GM23338 (cell line): Measurements from ENCODE around the gene OAT. TPM values are rescaled to one million over a fixed set of nuclear protein-coding genes. Genes with fewer than 3 reads are reported as not detected.

Source experiments
- ATAC-seq: fragments of 200-7000 bp; cut with Tn5 transposase; 3 replicates; pipeline ENCODE4 v1.9.1; 2020
- DNase-seq: peaks from one replicate; pipeline ENCODE4 v3.0.0-alpha.2; 2015; ENCODE audit warnings: low spot score
- H2AFZ ChIP-seq: fragments of 200-600 bp; sonication (generic); 2 replicates; pipeline ENCODE4 v1.8.0; 2016; ENCODE audit warnings: antibody characterized with exemption, mild to moderate bottlenecking, moderate library complexity
- H3F3A ChIP-seq: fragments of 200-600 bp; sonication (generic); replicated peaks from 2 replicates; pipeline ENCODE4 v1.8.0; 2017; ENCODE audit warnings: antibody characterized with exemption, mixed run types, low read depth
- H3K27ac ChIP-seq: fragments of 200-600 bp; sonication (generic); 2 replicates; pipeline ENCODE4 v1.6.1; 2016; ENCODE audit warnings: low read depth
- H3K27me3 ChIP-seq: fragments of 200-600 bp; sonication (generic); 2 replicates; pipeline ENCODE4 v1.8.0; 2016; ENCODE audit warnings: mild to moderate bottlenecking, mixed run types, moderate library complexity; ENCODE audit not compliant: insufficient read depth
- H3K36me3 ChIP-seq: fragments of 200-600 bp; sonication (generic); 2 replicates; pipeline ENCODE4 v1.8.0; 2016; ENCODE audit warnings: mild to moderate bottlenecking; ENCODE audit not compliant: insufficient read depth
- H3K4me1 ChIP-seq: fragments of 200-600 bp; sonication (generic); 2 replicates; pipeline ENCODE4 v1.8.0; 2016; ENCODE audit warnings: mild to moderate bottlenecking, moderate library complexity; ENCODE audit not compliant: insufficient read depth
- H3K4me2 ChIP-seq: fragments of 200-600 bp; sonication (generic); 2 replicates; pipeline ENCODE4 v1.7.1; 2017; ENCODE audit warnings: mixed run types
- H3K4me3 ChIP-seq: fragments of 200-600 bp; sonication (generic); 2 replicates; pipeline ENCODE4 v1.6.1; 2016; ENCODE audit warnings: mixed run types
- H3K79me2 ChIP-seq: fragments of 200-600 bp; sonication (generic); replicated peaks from 2 replicates; pipeline ENCODE4 v1.8.0; 2017; ENCODE audit warnings: mild to moderate bottlenecking; ENCODE audit not compliant: insufficient read depth
- H3K9me2 ChIP-seq: fragments of 200-600 bp; sonication (generic); 2 replicates; pipeline ENCODE4 v1.8.0; 2017; ENCODE audit not compliant: insufficient read depth
- H4K20me1 ChIP-seq: fragments of 200-600 bp; sonication (generic); replicated peaks from 2 replicates; pipeline ENCODE4 v1.8.0; 2017; ENCODE audit warnings: mild to moderate bottlenecking; ENCODE audit not compliant: insufficient read depth
- H3K27ac Mint-ChIP-seq: 2 replicates; pipeline ENCODE4 v1.8.0; 2020; ENCODE audit warnings: inconsistent platforms, mild to moderate bottlenecking, moderate library complexity, mixed read lengths
- H3K27me3 Mint-ChIP-seq: 3 replicates; pipeline ENCODE4 v1.8.0; 2022; ENCODE audit warnings: low read depth, mild to moderate bottlenecking, moderate library complexity, mixed read lengths, inconsistent platforms; ENCODE audit not compliant: insufficient read depth, poor library complexity
- H3K36me3 Mint-ChIP-seq: 3 replicates; pipeline ENCODE4 v1.8.0; 2021; ENCODE audit warnings: low read depth, mild to moderate bottlenecking, inconsistent platforms, moderate library complexity, mixed read lengths
- H3K4me1 Mint-ChIP-seq: 3 replicates; pipeline ENCODE4 v1.8.0; 2020; ENCODE audit warnings: mild to moderate bottlenecking, inconsistent platforms, mixed read lengths
- H3K4me3 Mint-ChIP-seq: 3 replicates; pipeline ENCODE4 v1.8.0; 2021; ENCODE audit warnings: moderate library complexity, mild to moderate bottlenecking, inconsistent platforms, mixed read lengths
- H3K9me3 Mint-ChIP-seq: 3 replicates; pipeline ENCODE4 v1.8.0; 2020; ENCODE audit warnings: moderate library complexity, mild to moderate bottlenecking, inconsistent platforms, mixed read lengths
- CREB1 ChIP-seq: fragments of 250-450 bp; sonication (Bioruptor Pico); IDR thresholded peaks from 2 replicates; pipeline ENCODE4 v1.5.0; 2020; ENCODE audit warnings: low read depth, mild to moderate bottlenecking, moderate library complexity
- EZH2 ChIP-seq: fragments of 200-600 bp; sonication (generic); IDR thresholded peaks from one replicate; pipeline ENCODE4 v1.8.0; 2017; ENCODE audit warnings: antibody characterized with exemption, mild to moderate bottlenecking, low read depth; ENCODE audit not compliant: unreplicated experiment
- EZH2phosphoT487 ChIP-seq: fragments of 200-600 bp; sonication (generic); IDR thresholded peaks from one replicate; pipeline ENCODE4 v1.8.1; 2018; ENCODE audit warnings: antibody characterized with exemption; ENCODE audit not compliant: unreplicated experiment
- JUNB ChIP-seq: IDR thresholded peaks from one replicate; pipeline ENCODE4 v1.6.1; 2016; ENCODE audit warnings: antibody characterized with exemption; ENCODE audit not compliant: unreplicated experiment
- NANOG ChIP-seq: IDR thresholded peaks from 2 replicates; pipeline ENCODE4 v1.6.1; 2016; ENCODE audit warnings: antibody characterized with exemption, borderline replicate concordance
- POLR2AphosphoS5 ChIP-seq: IDR thresholded peaks from 2 replicates; pipeline ENCODE4 v1.6.1; 2016; ENCODE audit warnings: antibody characterized with exemption, low read depth
- STAT1 ChIP-seq: IDR thresholded peaks from one replicate; pipeline ENCODE4 v1.6.1; 2016; ENCODE audit warnings: antibody characterized with exemption; ENCODE audit not compliant: unreplicated experiment
- ZNF114 ChIP-seq: fragments of 250-450 bp; sonication (Bioruptor Pico); IDR thresholded peaks from 2 replicates; pipeline ENCODE4 v1.5.0; 2020; ENCODE audit warnings: mild to moderate bottlenecking, moderate library complexity
- ZNF331 ChIP-seq: fragments of 250-450 bp; sonication (Bioruptor Pico); IDR thresholded peaks from 2 replicates; pipeline ENCODE4 v1.5.0; 2020; ENCODE audit warnings: low read depth, mild to moderate bottlenecking, moderate library complexity
- ZNF462 ChIP-seq: fragments of 250-450 bp; sonication (Bioruptor Pico); IDR thresholded peaks from 2 replicates; pipeline ENCODE4 v1.5.0; 2020; ENCODE audit warnings: mild to moderate bottlenecking, moderate library complexity
- polyA plus RNA-seq: library from polyadenylated mRNA; unstranded; fragments of >200 nt; fragmentation: Nextera tagmentation; extraction: Ambion mirVana; gene quantifications from 2 replicates; pipeline ENCODE4 v1.2.1, GENCODE V29; 2016
- total RNA-seq: library from RNA; depleted of rRNA; stranded (reverse); fragments of >200 nt; shearing (Covaris generic); gene quantifications from 2 replicates; pipeline ENCODE4 v1.2.3, GENCODE V29; 2014
- TF ChIP-seq, protein P1 (sequence below), 2 experiments: fragments of 200-600 bp in 1 of 2; sonication (generic) in 1 of 2; conservative IDR thresholded peaks; 2 replicates each; pipeline versions ENCODE4 v1.5.1 to v1.6.1; 2016 to 2017; ENCODE audit warnings: antibody characterized with exemption in 2 of 2, low read depth in 2 of 2, mild to moderate bottlenecking in 2 of 2, moderate library complexity in 1 of 2
- TF ChIP-seq, protein P2 (sequence below): IDR thresholded peaks from 2 replicates; pipeline ENCODE4 v1.6.1; 2016; ENCODE audit warnings: antibody characterized with exemption
- TF ChIP-seq, protein P3 (sequence below): IDR thresholded peaks from one replicate; pipeline ENCODE4 v1.6.1; 2018; ENCODE audit warnings: antibody characterized with exemption; ENCODE audit not compliant: unreplicated experiment

Gene OAT
- total and polyA plus RNA-seq, 2 experiments from 2014 or later, result 131 to 139 TPM

DNA sequence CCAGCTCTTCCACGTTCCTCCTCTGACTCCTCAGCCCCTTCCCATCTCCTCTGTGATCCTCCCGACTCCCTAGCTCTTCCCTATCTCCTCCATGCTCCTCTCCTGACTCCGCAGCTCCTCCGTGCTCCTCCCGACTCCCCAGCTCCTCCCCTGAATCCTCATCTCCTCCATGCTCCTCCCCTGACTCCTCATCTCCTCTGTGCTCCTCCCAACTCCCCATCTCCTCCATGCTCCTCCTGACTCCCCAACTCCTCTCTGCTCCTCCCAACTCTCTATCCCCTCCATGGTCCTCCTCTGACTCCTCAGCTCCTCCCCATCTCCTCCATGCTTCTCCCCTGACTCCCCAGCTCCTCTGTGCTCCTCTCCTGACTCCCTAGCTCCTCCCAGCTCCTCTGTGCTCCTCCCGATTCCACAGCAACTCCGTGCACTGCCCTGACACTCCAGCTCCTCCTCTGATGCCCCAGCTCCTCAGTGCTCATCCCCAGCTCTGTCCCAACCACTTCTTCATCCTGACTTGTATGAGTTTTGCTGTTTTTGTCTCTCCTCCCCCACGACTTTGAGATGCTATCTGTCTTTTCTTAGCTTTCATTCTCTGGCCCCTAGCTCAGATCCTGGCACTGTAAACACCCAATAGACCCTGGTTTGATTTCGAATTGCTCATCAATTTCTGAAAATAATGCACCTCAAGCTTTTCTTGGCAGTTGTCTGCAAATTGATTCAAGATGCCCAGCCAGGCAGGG, 38.3 kb downstream of the OAT start:
- H3K9me3 Mint-ChIP-seq, result no peaks in the 10 kb centered on the region
- H3K27ac Mint-ChIP-seq, result no peak overlapping the region
- H3K27me3 Mint-ChIP-seq, result peaks cover 12% of the 10 kb centered on the region
- H3K9me2 ChIP-seq, result no peaks in the 10 kb centered on the region
- ATAC-seq, result no peak
- H2AFZ ChIP-seq, result no peak overlapping the region
- no peaks in the 10 kb centered on the region for H3K36me3 Mint-ChIP-seq
- H3K36me3 ChIP-seq, result no peaks in the 10 kb centered on the region
- H3K79me2 ChIP-seq, result no peaks in the 10 kb centered on the region
- peaks cover 7% of the 10 kb centered on the region for H3K4me1 Mint-ChIP-seq
- TF ChIP-seq, protein P1, sequence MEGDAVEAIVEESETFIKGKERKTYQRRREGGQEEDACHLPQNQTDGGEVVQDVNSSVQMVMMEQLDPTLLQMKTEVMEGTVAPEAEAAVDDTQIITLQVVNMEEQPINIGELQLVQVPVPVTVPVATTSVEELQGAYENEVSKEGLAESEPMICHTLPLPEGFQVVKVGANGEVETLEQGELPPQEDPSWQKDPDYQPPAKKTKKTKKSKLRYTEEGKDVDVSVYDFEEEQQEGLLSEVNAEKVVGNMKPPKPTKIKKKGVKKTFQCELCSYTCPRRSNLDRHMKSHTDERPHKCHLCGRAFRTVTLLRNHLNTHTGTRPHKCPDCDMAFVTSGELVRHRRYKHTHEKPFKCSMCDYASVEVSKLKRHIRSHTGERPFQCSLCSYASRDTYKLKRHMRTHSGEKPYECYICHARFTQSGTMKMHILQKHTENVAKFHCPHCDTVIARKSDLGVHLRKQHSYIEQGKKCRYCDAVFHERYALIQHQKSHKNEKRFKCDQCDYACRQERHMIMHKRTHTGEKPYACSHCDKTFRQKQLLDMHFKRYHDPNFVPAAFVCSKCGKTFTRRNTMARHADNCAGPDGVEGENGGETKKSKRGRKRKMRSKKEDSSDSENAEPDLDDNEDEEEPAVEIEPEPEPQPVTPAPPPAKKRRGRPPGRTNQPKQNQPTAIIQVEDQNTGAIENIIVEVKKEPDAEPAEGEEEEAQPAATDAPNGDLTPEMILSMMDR (conservative IDR thresholded peaks at IDR 0.05; ENCODE audit: low read depth in 2 of 2), result no peak
- TF ChIP-seq CREB1 (CRISPR knock-in tag), result no peak
- TF ChIP-seq STAT1, result no peak
- TF ChIP-seq ZNF462 (CRISPR knock-in tag), result no peak
- TF ChIP-seq, protein P2, sequence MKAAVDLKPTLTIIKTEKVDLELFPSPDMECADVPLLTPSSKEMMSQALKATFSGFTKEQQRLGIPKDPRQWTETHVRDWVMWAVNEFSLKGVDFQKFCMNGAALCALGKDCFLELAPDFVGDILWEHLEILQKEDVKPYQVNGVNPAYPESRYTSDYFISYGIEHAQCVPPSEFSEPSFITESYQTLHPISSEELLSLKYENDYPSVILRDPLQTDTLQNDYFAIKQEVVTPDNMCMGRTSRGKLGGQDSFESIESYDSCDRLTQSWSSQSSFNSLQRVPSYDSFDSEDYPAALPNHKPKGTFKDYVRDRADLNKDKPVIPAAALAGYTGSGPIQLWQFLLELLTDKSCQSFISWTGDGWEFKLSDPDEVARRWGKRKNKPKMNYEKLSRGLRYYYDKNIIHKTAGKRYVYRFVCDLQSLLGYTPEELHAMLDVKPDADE, result no peak
- no peak for TF ChIP-seq NANOG
- no peak for TF ChIP-seq EZH2
- no peak for TF ChIP-seq POLR2AphosphoS5
- TF ChIP-seq ZNF114 (CRISPR knock-in tag), result no peak
- TF ChIP-seq EZH2phosphoT487, result no peak
- TF ChIP-seq, protein P3, sequence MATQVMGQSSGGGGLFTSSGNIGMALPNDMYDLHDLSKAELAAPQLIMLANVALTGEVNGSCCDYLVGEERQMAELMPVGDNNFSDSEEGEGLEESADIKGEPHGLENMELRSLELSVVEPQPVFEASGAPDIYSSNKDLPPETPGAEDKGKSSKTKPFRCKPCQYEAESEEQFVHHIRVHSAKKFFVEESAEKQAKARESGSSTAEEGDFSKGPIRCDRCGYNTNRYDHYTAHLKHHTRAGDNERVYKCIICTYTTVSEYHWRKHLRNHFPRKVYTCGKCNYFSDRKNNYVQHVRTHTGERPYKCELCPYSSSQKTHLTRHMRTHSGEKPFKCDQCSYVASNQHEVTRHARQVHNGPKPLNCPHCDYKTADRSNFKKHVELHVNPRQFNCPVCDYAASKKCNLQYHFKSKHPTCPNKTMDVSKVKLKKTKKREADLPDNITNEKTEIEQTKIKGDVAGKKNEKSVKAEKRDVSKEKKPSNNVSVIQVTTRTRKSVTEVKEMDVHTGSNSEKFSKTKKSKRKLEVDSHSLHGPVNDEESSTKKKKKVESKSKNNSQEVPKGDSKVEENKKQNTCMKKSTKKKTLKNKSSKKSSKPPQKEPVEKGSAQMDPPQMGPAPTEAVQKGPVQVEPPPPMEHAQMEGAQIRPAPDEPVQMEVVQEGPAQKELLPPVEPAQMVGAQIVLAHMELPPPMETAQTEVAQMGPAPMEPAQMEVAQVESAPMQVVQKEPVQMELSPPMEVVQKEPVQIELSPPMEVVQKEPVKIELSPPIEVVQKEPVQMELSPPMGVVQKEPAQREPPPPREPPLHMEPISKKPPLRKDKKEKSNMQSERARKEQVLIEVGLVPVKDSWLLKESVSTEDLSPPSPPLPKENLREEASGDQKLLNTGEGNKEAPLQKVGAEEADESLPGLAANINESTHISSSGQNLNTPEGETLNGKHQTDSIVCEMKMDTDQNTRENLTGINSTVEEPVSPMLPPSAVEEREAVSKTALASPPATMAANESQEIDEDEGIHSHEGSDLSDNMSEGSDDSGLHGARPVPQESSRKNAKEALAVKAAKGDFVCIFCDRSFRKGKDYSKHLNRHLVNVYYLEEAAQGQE, result no peak
- TF ChIP-seq ZNF331 (CRISPR knock-in tag), result no peak
- no peak for TF ChIP-seq JUNB
- no peak overlapping the region for H3K27ac ChIP-seq
- DNase-seq, result no peak
- H3K4me3 ChIP-seq, result no peak overlapping the region
- H4K20me1 ChIP-seq, result no peaks in the 10 kb centered on the region
- H3K4me2 ChIP-seq, result no peak overlapping the region
- H3K4me1 ChIP-seq, result no peaks in the 10 kb centered on the region
- no peaks in the 10 kb centered on the region for H3F3A ChIP-seq
- no peaks in the 10 kb centered on the region for H3K27me3 ChIP-seq
- no peak overlapping the region for H3K4me3 Mint-ChIP-seq
